HG03175 (cell line): Measurements from ENCODE around the gene ANKRD31.
"Not testable (repeated sequence)": the region's sequence is repeated elsewhere in the genome, so short reads cannot be mapped to it uniquely, and the experiment has no call there.

ENCODE experiments used
- ATAC-seq: cut with Tn5 transposase; IDR thresholded peaks from one replicate; pipeline ENCODE4 v1.9.1; 2021; ENCODE audit warnings: mild to moderate bottlenecking, moderate library complexity; ENCODE audit not compliant: unreplicated experiment

ANKRD31 gene

DNA sequence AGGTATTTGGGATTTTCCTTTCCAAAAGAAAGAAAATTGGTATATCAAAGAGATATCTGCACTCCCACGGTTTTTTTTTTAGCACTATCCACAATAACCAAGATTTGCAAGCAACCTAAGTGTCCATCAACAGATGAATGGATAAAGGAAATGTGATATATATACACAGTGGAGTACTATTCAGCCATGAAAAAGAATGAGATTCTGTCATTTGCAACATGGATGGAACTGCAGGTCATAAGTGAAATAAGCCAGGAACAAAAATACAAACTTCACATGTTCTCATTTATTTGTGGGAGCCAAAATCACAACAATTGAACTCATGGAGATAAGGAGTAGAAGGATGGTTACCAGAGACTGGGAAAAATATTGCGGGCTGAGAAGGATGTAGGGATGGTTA lies 9.8 kb downstream of the ANKRD31 start:
- ATAC-seq = no peak

DNA sequence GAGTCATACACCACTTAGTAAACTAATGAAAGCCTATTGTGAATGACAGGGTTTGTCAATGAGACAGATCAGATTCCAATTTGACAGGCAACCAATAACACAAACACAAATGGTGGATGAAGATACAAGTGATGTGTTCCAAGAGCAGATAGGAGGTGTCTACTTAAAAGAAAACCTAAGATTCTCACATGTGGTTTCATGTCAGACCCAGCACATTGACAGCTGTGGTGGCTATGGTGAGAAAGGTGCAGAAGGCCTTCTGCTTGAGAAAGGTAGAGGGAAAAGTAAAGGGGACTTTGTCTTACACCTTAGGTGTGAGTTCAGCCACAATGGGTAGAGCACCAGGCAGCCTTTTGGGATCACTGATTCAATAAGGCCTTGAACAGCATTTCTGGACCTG lies 11.2 kb downstream of the ANKRD31 start:
- ATAC-seq = no peak

DNA sequence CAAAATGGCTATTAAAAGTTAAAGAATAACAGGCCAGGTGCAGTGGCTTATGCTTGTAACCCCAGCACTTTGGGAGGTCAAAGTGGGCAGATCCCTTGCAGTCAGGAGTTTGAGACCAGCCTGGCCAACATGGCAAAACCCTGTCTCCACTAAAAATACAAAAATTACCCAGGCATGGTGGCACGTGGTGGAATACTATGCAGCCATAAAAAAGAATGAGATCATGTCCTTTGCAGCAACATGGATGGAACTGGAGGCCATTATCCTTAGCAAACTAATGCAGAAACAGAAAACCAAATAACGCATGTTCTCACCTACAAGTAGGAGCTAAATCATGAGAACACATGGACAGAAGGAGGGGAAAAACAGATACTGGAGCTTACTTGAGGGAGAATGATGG lies 15.9 kb downstream of the ANKRD31 start:
- ATAC-seq = not testable (repeated sequence)

DNA sequence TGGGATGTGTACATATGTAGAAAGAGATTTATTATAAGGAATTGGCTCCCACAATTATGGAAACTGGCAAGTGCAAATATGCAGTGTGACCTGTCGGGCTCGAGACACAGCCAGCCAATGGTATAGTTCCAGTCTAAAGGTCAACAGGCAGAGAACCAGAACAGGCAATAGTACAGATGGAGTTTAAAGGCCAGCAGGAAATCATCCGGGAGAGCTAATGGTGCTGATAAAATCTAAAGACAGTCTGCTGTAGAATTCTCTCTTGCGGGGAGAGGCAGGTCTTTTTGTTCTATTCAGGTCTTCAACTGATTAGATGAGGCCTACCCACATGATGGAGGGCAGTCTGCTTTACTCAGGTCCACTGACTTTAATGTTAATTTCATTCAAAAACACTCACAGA lies 21.8 kb downstream of the ANKRD31 start:
- no peak for ATAC-seq

DNA sequence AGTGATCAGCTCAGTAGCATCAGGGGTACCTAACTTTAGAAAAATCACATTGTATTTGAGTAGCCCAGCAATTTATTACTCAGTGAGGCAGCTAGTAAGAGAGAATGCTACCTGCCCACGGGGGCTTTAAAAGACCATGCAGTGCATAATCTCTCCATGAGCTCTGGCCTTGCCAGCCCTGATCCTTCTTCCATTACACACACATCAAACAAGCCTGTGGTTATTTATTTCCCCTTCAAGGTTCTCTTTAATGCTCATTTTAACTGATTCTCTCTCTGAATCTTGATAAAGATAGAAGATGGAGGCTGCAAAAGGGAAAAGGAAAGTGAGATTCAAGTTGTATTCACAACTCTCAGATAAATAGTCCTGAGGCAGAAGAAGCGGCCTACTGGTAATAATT lies 22.3 kb downstream of the ANKRD31 start:
- ATAC-seq = no peak

DNA sequence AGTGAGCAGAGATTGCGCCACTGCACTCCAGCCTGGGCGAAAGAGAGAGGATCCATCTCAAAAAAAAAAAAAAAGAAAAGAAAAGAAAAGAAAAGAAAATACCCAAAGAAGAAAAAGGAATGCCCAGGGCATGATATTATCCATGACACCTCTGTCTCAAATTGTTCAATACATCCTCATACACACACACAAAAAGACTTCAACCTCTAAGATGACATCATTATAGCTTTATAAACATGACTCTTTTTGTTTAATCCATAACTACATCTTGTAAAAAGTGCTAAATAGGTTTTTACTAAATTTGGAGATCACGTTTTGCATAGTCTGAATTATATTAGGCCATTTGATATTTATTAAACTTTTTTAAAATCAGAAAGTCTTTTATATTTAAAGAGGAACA lies 33.1 kb downstream of the ANKRD31 start:
- no peak for ATAC-seq

DNA sequence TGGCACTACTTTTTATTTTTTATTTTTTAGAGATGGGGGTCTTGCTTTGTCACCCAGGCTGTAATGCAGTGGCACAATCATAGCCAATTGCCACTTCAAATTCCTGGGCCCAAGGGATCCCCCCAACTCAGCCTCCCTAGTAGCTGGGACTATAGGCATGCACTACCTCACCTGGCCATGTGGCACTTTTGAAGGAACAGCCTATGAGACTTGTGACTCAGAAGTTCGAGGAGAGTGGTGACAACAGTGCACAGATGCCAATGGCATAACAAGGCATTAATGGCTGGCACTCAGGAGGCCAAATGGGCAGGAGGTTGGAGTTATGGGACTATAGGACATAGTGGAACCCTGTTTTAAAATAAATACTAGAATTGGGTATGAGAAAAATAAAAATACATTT lies 33.7 kb downstream of the ANKRD31 start:
- ATAC-seq = no peak

DNA sequence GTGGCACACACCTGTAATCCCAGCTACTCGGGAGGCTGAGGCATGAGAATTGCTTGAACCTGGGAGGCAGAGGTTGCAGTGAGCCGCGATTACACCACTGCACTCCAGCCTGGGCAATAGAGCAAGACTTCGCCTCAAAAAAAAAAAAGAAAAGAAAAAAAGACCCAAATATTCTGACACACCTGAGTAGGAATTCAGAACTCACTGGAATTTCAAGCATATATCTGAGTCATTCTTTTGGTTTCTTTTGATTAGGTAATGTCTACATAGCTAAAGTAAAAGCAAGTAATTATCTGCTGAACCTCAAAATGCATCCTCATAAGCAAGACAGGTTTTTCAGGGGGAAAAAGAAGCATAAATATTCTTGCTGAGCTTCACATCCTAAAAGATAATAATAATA lies 35.9 kb downstream of the ANKRD31 start:
- no peak for ATAC-seq

DNA sequence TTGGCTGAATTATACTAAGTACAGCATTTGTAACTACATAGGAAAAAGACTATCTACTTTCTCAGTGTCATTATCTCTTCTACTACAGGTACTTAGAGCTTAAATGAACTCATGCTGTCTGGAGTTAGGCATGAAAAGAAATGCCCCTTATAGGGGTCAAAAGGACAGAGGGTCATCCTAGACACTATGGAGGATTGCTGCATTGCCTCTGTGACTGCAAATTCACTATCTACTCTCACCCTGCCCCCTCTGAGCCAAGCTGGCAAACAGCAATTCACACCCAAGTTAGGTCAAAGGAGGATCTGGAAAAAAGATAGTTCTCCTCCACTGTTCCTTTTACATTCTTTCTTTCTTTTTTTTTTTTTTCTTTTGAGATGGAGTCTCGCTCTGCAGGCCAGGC lies 36.7 kb downstream of the ANKRD31 start:
- ATAC-seq = no peak

DNA sequence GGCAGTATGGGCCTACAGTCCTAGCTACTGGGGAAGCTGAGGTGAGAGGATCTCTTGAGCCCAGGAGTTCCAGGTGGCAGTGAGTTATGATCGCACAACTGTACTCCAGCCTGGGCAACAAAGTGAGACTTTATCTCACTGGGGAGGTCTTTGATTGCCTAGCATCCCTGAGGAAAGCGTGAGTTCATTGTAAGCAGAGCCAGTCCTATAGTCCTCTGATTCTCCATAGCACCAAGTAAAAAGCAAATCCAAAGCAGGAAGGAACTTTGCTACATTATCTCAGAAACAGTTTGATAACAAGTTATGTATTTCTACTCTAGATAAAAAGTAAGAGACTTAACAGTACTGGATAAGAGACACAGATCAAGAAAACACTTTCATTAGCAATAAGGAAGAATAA lies 37.6 kb downstream of the ANKRD31 start:
- ATAC-seq = no peak

DNA sequence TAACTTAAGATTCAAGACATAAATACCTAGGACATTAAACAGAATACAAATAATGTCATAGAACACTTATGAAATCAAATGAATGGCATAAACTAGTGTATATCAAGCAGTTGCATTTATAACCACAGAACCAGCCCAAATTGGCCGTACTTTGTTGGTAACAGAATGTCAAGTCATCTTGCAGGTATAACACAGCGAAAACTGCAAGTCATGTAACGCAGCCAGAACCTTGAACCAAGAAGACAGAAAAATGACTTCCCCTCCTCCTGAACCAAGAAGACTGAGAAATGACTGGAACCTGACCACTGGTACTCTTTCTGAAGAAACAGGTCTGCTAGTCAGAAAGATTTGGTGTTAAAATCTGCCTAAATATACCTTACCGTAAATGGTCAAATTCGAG lies 38.9 kb downstream of the ANKRD31 start:
- no peak for ATAC-seq

DNA sequence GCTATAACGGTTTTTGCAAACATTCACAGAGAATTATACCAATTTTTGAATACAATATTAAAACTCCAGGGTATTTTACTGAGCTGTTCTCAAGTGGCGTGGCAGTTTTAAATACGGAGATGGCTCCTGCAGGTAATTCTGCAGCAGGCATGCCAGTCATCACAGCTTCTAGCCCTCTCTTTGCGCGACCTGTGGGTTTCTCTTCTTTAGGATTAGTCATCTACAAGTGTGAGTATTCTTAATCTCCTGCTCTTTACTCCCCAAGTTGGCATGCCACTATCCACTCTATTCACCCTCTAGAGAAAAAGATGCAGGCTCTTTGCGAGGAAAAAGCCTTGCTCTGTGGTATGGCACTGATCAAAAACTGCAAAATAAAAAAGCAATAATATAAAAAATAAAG lies 43.9 kb downstream of the ANKRD31 start:
- ATAC-seq = no peak

DNA sequence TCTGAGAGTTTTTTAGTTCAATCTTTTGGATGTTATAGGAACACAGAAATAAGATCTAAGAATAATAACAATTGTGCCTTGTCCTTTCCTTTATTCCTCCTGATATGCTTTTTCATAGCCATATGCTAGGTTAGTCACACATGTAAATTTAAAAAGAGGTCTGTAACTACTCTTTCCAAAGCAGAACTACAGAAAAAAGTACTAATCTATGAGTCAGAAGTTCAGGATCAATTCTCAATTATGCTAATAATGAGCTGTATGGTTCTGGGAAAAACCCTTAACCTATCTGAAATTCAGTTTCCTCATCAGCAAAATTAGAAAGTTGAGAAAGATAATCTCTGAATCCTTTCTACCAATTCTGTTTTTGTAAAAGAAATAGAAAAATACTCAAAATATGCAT lies 44.4 kb downstream of the ANKRD31 start:
- ATAC-seq = no peak

DNA sequence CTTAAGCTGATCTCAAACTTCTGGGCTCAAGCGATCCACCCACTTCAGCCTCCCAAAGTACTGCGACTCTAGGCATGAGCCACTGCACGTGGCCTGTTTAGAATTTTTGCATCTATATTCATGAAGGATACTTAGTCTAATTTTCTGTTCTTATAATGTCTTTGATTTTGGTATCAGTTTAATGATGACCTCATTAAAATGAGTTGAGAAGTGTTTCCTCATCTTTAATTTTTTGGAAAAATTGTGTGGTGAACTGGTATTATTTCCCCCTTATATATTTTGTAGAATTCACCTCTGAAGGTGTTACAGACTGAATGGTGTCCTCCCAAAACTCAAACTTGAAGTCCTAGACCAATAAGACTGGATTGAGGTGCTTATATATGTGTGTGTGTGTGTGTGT lies 46.5 kb downstream of the ANKRD31 start:
- no peak for ATAC-seq

DNA sequence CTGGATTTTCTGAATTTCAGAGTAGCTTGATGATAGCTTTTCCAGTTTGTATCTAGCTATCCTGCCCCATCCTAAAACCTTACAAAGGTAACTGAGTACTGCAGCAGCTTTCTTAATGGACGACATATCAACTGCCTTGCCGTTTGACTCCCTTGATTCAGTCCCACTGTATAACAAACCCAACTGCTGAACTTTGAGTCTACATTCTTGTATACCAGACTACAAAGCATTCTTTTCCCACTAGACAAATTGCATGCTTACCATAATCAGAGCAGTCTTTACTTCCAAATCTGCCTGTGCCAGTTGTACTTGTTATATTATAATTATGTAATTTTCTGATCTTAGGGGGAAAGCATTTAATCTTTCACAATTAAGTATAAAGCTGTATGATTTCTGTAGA lies 47.3 kb downstream of the ANKRD31 start:
- no peak for ATAC-seq

DNA sequence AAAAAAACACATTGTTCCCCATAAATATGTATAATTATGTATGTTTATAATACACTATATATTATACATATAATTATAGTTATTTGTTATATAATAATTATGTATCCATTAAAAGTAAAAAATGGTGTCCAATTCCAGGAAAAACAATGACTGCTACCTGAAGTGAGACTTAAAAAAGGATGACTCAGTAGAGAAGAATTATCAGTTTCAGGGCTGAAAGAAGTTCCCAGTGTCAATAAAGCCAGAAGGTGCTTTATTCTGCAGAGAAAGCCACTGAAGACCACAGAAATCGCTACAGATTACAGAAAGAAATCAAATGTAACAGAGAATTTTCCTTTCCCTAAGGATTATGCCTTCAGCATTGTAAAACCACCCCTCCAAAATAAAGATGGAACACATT lies 50.9 kb downstream of the ANKRD31 start:
- no peak for ATAC-seq

DNA sequence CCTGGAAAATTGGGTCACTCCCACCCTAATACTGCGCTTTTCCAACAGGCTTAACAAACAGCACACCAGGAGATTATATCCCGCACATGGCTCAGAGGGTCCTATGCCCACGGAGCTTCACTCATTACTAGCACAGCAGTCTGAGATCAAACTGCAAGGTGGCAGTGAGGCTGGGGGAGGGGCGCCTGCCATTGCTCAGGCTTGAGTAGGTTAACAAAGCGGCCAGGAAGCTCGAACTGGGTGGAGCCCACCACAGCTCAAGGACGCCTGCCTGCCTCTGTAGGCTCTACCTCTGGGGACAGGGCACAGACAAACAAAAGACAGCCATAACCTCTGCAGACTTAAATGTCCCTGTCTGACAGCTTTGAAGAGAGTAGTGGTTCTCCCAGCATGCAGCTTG lies 60.7 kb downstream of the ANKRD31 start:
- ATAC-seq = not testable (repeated sequence)

DNA sequence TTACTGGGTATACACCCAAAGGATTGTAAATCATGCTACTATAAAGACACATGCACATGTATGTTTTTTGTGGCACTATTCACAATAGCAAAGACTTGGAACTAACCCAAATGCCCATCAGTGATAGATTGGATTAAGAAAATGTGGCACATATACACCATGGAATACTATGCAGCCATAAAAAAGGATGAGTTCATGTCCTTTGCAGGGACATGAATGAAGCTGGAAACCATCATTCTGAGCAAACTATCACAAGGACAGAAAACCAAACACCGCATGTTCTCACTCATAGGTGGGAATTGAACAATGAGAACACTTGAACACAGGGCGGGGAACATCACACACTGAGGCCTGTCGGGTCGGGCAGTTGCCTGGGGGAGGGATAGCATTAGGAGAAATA lies 61.8 kb downstream of the ANKRD31 start:
- not testable (repeated sequence) for ATAC-seq

DNA sequence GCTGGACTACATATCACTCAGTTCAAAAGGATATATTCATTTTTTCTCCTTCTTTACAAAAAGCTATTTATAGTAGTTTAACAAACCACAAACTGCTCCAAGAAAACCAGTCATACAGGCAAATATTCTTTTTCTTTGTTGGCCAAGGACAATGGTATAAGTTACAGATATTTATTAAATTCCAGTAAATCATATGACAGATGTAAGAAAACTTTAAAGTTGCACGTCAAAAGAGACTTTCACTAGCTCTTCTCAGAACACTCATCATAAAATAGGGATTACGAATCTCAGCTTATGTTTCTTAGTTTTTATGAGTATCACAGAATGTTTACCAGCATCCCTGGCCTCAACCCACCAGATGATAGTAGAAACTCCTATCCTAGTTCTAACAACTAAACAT lies 67.2 kb downstream of the ANKRD31 start:
- no peak for ATAC-seq

DNA sequence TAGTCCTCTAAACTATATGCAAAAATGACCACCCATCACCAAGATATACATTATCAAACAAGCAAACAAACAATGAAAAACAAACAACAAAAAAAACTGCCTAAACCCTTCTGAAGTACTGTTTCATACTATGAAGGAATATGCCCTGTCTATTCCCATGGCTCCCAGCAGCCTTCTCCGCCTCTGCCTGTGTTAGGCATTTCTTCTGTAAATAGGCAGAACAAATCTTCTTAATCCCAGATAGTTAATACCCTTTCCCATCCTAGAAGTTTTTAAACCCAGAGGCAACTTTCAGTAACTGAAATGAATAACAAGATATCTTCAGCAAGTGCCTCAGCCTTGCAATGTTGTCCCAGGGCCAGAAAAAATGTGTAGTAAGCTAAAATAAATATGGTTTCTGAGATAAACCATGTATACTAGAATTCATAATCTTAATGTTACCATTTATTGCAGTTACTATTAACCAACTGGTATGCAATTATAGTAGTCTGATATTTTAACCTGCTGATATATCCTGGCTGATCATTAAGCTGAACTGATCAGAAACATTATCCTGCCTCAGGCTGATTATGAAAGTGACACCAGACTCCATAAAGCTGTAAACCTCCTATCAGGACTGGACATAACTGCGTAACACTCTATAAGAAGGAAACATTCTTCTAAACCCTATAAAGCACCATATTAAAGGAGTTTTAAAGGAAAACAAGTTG lies 68.5 kb downstream of the ANKRD31 start:
- ATAC-seq = no peak

DNA sequence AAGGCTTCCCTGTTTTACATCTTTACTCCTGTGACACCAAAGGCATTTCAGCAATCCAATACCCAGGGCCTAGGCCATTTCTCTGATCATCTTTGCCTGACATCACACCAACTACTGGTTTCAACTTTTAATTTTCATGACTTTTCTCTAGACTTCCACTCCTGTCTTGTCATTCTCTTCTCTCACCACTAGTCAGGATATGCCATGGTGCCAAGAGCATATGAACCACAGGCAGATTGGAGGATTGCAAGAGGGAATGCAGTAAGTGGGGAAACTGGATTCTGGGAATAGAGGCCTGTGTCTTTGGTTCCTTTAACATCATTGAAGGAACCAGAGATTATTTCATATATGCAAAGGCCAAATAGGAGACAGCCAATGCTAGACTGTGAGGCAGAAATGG lies 69.3 kb downstream of the ANKRD31 start:
- ATAC-seq = no peak

DNA sequence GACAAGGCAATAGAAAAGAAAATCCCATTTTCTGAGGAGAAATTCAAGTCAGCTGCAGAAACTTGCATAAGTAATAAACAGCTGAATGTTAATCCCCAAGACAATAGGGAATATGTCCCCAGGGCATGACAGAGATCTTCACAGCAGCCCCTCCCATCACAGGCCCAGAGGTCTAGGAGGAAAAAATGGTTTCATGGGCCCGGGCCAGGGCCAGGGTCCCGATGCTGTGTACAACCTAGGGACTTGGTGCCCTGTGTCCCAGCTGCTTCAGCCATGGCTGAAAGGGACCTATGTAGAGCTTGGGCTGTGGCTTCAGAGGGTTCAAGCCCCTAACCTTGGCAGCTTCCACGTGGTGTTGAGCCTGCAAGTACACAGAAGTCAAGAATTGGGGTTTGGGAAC lies 75.2 kb downstream of the ANKRD31 start:
- ATAC-seq = not testable (repeated sequence)

DNA sequence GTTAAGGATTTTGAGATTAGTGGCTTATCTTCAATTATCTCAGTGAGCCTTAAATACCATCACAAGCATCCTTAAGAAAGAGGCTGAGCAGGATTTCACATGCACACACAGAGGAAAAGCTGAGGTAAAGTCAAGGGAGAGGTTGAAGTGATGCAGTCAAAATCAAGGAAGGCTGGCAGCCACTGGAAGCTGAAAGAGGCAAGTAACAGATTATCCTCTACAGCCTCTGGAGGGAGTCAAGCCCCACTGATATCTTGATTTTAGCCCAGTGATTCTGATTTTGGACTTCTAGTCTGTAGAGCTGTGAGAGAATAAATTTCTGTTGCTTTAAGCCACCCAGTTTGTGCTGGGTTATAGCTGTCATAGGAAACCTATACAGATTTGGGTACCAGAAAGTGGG lies 80.1 kb downstream of the ANKRD31 start:
- ATAC-seq = no peak
